NCI-H1436 (cell line): ENCODE data around the gene AMN.

Source experiments
- DNase-seq: peaks from one replicate; lab custom pipeline; 2025; lab: John Stamatoyannopoulos, UW

AMN gene

DNA sequence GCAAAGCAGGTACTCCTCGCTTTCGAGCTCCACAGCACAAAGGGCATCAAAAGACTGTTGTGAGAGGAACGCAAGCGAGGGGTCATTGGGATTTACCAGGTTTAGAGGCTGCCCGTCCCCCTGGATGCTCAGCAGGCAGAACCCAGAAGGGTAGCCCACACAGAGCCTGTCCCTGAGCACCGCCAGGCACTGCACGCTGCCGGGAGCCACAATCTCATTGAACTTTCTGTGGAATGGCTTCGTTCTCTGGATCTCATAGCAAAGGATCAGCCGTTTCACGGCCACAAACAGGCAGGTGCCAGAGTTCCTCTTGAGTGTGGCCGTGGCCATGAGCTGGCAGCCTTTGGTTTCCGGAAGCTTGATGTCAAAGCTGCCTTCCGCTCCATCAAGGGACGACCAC is 21.5 kb downstream of the AMN start:
- DNase-seq, result no peak

DNA sequence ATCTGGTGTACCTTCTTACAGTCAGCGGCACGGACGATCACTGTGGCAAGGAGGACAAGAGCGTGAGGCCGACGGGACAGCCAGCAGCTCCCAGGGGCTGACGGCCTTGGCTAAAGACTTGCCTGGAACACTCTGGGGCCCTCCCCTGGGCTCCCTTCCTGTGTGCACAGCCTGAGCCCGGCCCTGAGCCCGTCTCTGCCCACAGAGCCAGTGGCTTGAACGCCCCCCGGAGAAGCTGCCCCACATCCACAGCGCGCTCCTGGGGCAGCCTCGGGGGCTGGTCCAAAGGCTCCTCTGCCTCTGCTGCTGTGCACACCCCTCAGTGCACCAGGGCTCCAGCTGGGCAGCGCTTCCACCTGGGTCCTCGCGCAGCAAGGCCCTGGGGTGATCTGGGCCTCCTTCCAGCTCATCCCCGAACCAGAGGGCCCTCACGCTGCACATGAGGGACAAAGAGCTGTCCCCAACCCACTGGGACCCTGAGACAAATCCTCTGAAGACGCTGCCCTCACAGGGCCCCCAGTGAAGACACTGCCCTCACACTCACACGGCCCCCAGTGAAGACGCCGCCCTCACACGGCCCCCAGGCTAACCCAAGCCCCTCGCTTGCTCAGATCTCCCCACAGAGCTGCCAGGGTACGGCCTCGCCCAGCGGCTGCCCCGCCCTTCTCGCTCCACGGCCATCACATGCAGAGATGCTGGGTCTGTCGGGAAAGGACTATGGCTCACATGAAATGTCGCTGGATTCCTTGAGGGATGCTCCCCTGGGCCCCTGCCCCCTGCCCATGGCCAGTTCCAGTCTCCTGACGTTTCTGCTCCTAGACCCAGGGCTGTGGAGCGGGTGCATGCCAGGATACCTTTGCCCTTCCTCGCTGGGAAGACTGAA is 22.2 kb downstream of the AMN start:
- no peak for DNase-seq

DNA sequence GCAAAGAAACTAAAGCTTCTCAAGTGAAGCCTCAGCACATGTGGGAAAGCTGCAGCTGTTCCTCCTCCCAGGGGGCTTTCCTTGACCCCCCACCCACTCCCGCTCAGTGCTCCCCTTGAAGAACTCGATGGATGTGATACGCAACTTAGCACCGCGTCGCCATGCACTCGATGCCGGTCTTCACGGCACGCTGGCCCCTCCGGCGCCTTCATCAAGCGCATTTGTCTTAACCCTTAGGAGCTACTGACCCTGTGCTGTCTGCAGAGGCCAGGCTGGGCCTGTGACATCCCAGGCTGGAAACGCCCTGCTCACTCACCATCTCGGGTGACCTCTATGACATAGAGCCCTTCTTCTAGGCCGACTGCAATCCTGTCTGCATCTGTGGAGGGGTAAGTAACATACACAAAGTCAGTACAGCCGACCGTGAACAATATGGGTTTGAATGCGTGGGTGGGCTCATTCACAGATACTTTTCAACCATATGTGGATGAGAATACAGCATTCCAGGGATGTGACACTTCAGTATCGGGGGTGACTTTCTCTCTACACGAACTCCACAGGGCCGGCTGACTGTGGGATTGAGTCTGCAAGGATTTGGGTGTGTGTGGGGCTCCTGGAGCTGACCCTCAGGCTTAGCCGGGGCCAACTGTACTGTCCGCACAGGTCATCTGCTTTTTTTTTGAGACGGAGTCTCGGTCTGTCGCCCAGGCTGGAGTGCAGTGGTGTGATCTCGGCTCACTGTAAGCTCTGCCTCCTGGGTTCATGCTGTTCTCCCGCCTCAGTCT is 23.1 kb downstream of the AMN start:
- no peak for DNase-seq

DNA sequence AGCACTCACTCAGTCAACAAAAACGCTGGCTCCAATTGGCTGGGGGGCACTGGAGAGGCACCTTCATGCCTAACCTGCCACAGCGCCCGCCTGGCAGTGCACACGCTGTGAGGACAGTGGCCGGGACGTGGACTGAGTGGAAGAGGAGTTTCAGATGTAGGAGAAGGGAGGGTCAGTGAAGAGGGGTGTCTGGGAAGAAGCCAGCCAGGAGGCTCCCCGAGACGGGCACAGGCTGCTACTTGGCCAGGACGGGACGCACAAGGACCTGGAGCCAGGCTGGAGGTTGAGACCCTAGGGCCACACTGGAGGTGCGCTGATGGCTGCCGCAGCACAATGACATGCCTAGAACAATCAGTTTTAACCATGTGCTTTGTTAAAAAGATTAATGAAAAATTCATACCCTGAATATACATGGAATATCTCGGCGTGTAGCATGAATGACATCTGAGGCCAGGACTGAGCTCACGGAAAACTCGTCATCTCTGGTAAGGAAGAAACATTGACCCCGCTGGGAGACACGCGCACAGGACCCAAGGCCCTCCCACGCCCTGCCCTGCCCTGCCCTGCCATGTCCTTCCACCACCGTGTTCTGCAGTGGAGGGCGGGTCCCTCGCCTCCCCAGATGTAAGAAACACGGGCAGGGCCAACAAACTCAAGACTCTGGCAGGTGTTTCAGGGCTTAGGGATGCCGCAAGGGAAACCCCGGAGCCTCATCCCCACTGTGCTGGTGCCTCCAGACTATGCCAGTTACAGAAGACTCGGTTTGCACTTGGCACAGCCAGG is 25.0 kb downstream of the AMN start:
- no peak for DNase-seq

DNA sequence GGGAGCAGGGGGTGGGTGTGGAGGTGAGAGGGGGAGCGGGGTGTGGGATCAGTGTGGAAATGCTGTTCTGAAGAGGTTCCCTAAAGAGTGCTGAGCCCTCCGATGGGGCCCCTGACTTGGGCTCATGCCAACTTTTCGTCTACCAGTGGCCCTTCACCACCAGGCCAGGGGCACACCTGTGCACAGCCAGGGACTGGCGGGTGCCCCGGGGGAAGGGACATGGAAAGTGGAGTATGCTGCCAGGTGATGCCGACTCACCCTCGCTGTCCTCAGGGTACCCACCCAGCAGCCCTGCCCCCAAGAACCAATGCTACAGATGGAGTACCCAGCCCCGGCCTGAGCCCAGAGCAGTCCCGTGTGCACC is 26.2 kb downstream of the AMN start:
- DNase-seq, result no peak

DNA sequence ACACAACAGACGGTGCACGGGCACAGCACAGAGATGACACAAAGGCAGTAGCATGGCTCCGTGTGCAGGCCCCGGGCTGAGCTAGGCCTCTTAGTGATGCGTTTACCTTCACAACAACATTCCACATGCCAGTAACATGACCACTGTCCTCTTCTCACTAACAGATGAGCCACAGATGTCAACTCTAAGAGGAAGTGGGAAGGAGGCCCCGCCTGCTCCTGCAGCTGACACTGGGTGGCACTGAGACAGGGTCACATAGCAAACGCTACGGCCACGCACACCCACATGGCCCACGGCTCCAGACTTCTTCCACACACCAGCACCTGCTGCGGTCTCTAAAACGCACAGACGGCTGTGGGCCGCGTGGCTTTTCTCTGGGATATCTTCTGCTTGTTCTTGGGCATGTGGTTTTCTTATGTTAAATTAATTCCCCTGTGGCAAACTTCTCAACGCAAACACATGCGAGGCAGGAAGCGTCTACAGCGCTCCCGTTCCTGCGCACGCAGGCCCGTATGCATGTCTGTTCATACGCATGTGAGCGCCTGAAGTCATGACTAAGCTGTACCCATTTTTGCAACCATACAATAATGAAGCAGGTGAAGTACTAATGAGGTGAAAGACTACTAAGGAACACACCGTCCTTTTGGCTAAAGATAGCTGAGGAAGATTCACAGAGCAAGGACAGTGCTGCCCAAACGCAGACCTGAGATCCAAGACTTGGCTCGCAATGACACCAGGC is 26.8 kb downstream of the AMN start:
- DNase-seq, result no peak

DNA sequence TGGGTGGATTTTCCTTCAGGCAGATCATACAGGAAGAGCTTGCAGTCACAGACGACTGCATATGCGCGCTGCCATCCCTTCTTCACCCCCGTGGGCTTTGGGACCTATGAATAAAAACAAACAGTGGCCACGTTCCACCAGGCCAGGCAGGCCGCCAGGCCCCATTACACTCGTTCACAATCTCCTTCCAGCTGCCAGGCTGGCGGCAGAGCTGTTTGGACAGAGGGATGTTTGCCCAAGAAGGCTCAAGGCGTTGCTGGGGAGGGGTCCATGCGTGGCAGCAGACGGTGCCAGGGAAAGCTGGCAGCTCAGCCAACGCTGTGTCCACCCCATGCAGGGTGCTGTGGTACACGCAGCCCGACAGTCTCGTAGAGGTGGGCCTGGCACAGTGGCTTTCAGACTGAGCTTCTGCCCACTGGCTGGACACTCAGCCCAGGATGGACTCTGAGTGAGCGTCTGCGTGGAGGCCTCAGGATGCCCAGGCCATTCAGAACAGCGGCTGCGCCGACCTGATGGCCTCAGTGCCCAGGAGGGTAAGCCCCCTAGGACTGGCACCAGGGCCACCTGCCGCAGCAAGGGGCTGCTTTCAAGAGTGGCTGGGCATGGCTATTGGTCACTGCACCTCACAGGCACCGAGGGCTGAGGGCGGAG is 27.5 kb downstream of the AMN start:
- no peak for DNase-seq

DNA sequence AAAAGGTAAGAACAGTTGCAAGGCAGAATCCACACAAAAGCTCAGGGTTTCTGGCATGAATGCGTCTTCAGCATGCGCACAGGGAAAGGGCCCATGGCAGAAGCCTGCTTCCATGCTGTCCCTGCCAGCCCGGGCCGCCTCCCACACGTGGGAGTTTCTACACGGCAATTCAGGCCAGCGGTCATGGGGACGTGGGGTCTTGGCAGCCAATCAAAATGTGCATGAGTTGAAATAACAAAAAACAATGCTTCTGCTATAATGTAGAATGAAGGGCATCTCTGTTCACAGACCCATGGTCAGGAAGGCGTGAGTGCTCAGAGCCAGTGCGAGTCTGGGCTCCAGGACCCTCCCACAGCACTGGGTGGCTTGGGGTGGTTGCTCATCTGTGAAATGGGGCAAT is 28.6 kb downstream of the AMN start:
- no peak for DNase-seq

DNA sequence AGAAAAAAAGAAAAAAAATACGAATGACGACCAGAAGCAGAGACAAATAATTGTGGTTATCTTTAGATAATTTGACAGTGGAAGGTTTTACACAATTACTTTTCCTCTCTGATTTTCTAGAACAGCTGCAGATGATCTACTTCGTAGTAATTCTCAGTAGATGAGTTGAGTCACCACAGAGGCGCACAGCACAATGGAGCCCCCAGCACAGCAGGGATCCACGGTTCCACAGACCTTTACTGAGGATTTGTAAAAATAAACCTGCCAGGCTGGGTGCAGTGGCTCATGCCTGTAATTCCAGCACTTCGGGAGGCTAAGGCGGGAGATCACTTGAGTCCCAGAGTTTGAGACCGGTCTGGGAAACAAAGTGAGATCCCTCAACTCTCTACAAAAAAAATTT is 29.3 kb downstream of the AMN start:
- DNase-seq, result no peak

DNA sequence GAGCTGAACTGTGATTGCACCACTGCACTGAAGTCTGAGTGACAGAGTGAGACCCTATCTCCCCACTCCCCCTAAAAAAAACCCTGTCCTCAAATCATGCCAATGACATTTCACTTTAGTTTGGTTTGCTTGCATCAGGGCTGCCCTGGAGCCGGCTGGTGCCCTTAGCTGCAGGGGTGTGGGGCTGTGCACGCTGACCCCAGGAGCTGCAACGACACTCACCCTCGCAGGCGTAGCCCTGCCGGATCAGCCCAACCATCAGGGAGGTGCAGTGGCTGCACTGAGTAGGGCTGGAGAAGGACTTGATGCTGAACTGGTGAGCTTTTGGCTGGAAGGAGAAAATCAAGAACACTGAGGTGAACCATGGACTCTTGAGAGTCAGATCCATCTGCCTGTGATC is 29.8 kb downstream of the AMN start:
- no peak for DNase-seq

DNA sequence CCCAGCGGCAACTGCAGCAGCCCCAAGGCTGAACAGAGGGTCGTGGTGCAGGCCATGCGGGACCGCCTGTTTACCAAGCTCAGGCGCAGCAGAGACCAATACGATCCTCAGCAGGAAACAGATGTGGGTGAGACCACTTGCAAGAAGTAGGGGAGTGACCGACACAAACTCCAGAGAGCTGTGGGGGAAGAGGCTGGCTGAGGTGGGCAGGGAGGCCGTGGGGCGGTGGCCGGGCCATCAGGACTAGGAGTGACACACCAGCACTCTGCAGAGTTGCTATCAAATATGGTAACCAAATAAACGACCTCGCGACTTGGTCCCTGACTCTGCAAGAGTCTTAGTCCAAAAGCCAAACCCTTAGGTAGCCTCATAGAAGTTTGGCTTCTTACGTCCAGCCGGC is 30.6 kb downstream of the AMN start:
- no peak for DNase-seq

DNA sequence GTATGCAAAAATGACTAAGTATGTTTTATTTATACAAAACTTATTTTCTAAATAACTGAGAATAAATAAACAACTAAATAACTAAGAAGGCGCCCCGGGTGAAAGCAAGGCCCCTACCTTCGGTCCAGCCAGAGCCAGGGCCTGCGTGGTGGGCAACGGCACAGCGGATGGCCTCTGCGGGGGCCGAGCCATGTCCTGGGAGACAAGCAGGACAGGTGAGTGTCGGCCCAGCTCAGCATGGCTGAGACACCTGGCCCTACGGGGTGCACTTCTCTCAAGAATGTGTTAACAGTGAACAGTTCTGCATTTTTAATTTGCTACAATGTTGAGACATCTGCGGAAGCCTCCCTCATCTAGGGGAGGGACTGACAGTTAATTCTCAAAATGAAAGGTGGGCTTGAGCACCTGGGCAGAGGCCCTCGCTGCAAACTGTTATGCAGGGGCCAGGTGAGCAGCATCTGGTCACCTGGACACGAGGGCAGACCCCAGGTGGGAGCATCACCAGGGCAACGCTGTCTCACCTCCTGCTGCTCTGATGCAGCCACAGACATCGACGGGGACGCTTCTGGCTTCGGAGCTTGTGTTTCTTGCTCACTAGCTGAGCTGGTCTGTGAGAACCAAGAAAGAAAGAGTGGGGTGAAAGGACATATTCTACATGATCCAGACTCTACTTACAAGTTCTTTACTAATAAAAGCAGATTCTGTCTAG is 31.8 kb downstream of the AMN start:
- DNase-seq, result no peak

DNA sequence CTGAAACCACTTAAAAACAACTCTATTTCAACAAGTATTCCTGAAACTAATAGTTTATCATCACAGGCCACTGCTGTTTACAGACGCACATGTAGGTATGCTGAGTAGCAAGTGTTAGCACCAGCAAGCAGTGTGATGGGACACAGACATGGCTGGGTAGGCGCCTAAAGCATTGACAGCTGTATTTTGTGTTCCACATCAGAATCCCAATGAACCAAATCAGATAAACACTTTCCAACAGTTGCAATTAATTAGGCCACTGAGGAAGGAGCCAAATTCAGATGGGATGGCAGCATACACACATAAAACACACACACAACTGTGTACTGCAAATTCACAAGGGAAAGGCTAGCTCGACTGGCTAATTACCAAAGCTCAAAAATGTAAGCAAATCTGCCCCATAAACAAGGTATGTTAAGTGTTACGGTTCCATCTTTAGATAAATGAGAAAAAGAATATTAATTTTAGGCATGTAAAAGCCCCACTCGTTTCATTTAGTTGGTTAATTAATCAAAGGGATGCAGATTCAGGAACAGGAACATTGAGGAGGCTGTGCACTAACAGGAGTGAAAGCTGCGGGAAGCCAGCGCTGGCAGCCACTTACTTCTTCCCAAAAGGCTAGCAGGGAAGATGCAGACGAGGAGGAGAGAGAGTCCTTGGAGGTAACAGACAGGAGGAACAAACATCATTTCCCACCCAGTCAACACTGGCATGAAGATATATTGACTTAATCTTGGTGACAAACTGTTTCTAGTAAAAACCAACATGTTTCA is 33.4 kb downstream of the AMN start:
- no peak for DNase-seq

DNA sequence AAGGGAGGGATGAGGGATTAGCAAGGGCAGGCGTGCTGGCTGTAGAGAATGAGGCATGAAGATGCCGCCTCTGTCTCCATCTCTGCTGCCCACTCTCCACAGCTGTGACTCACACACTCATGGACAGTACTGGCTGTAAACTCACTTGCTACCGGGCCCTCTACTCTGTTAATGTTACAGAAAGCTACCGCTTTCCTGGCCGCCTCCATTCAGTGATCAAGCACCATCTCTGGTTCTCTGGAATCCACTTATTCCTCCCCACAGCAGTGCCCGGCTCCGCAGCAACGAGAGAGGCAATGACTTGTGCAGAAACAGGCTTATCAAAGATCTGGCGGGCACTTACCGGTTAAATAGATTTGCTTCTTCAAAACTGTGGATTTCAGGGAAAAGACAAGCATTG is 34.8 kb downstream of the AMN start:
- DNase-seq, result no peak

DNA sequence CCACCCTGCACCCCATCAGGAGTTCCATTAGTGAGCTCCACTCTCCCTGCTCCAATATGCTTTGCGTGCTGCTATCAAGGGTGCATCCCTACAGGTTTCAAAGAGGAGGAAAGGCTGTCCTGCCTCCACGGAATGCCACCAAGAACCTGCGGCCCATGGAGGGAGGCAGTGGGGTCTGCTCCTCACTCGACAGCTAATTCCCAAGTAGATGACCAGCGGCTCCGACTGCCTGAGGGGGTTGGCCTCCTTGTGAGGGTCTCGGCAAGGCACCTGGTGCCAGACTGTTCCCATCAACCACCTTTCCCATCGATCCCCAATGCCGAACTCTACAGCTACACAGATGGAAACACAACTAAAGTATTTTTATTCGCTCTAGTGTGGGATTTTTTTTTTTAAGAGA is 36.0 kb downstream of the AMN start:
- DNase-seq, result no peak

DNA sequence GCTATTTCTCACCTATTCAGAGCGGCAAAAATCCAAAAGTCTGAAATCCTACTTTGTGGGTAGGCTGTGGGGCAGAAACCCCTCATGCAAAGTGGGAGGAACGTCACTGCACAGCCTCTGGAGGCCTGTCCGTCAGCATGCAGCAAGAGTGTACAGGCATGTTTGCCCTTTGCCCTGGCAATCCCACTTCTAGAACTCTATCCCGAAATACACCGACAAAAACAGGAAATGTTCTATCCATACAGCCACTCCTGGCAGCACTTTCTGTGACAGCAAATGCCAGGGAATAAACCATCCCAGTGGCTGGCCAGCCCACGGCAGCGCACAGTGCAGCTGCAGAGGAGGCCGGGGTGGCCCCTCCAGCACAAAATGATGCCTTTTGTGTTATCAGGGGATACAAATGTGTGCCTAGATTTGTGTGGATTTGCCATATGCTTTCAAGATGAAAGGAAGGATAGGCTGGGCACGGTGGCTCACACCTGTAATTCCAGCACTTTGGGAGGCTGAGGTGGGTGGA is 39.7 kb downstream of the AMN start:
- no peak for DNase-seq

DNA sequence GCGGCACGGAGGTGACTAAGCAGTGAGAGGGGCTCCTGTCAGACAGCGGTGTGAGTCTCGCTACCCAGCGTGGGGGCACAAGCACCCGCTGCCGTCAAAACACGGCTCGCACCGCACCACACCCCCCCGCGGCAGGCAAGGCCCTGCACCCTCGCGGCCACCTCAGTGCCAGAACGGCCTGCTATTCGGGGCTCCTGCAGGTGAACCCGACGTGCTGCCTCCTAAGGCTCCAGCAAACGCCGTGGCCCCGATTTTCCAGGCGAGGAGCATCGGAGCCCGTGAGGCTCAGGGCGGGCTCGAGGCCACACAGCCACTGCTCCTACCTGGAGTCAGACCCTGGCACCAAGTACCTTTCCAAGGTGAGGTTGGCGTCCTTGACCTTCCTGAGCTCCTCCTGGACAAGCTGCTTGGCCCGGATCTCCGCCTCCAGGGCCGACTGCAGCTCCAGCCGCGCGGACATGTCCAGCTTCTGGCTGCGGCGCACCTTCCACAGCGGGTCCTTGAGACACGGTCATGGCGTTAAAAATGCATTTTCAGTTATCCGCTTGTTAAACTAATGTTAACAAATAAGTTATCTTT is 41.8 kb downstream of the AMN start:
- no peak for DNase-seq

DNA sequence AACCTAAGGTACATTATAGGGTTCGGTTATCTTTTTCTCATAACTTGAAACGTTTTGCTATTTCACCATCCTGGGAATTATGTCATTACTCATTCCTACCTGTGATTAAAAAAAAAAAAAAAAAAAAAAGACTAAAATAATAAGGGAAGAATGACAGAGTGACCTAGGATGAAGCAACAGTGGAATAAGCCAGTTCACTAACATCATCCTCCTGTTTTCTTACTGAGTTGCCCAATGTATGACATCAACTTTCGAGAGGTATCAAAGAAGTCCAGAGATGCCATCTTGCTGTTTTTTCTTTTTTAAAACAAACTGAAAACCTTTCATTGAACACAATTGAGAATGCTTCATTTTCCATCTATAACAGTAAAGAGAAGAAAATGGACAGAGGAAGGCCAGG is 42.8 kb downstream of the AMN start:
- DNase-seq, result no peak

DNA sequence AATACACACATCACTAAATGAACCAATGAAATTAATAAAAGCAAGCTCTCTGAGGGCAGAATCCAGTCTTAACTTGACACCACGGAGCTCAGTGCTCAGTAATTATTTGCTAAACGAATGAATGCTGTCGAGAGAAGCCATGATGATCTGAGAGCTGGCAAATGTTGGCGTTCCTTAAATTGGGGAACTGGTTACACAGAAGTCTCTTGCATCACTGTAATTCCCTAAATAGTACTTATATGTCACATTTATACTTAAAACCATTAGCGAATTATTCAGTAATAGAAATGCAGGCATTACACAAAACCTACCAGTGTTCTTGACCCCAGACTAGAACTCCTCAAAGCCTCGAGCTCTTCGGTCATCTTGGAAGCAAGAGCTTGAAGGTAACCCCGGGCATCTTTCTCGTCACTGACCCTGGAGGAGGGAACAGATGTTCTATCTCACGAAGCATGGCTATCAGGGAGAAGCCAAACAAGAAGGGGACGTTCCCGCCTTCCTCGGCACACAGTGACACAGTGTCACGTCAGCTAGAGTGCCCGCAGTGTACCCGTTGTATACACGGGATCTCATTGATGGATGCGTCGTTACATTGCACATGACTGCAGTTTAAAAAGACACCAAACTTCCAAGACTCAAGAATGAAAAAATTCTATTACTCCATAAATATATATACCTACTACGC is 43.6 kb downstream of the AMN start:
- no peak for DNase-seq
